ENCODE measurements around the gene FOXD4L6. TPM values are rescaled to one million over a fixed set of nuclear protein-coding genes. Genes with fewer than 3 reads are reported as not detected.
"Not testable (repeated sequence)": the region's sequence is repeated elsewhere in the genome, so short reads cannot be mapped to it uniquely, and the experiment has no call there.

FOXD4L6 gene
- total RNA-seq, 2 donors from 2014 or later: 0.09 TPM; not detected in 1

DNA sequence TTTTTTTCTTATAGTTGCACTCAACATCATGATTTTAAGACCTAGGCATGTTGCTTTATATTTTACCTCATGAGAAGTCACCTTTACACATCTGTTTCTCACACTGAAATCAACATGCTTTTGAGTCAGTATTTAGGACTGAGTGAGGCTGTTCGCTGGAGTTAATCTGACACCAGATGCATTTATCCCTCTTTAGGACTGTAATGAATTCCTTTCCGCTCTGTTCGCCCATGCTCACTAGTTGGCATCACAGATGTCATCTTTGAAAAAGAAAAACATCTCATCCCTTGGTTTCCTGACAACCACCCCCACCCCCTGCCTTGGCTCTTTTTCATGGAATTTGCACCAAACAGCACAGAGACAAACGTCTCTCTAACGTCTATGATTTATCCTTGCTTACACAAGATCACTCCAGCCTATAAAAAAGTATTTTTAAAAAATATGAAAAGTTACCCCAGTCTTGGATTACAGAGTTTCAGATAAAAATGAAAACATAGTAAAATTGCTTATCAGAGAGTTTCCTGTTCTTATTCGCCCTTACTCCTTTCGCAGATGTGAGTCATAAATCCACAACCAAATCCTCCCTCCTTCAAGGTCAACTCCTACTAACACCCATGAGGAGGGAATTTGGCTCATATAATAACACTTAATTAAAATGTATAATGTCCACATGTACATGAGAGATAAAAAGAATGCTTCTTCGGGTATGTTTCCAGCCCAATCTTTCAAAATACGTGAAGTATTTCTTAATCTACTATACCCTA, 34.3 kb downstream of the FOXD4L6 start:
- H3K27me3 ChIP-seq (replicated peaks; ENCODE audit: insufficient read depth); H3K4me3 ChIP-seq; DNase-seq (ENCODE audit: low spot score); H3K27ac ChIP-seq; H3K4me1 ChIP-seq (replicated peaks); intact Hi-C loops (cut with DNase I); H3K36me3 ChIP-seq; H3K9me3 ChIP-seq: not testable (repeated sequence)
- 68% methylated on average over 3 of the region's 9 CpGs for WGBS

DNA sequence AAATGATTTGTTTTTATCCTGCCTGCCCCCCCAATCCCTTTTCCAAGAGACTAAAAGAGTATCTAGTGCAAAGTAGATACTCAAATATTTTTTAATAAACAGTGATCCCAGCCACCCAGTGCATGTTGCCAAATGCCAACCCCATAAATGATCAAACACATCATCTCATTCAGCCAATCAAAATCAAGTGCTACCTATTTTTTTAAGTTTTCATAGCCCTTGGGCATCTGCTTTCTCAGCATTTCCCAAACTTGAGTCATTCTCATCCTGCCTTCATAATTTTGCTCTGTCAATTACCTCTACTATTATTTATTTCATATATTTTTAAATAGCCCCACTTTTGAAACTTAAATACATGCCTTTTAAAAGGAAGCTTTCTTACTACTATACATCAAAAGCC, 37.6 kb downstream of the FOXD4L6 start:
- not testable (repeated sequence) for H3K4me1 ChIP-seq (replicated peaks); DNase-seq (ENCODE audit: low spot score)

DNA sequence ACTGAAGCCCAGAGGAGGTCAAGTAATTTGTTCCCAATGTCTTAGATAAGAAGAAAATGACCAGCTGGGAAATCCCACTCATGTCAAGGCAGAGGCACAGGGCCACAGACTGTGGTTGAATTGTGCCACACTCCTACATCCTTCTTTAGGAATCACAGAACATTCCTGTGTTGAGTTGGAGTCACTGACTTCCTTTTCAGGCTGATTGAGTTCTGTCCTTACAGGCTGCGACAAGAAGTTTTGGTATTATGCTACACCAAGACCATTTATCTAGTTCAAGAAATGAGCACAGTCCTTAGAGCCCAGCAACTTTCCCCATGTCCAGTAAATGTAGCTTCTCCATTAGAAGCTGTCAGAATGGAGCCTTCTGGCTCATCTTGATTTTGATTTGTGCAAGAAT, 38.1 kb downstream of the FOXD4L6 start:
- H3K36me3 ChIP-seq; intact Hi-C loops (cut with DNase I); H3K4me1 ChIP-seq (replicated peaks); H3K4me3 ChIP-seq; H3K27ac ChIP-seq; H3K9me3 ChIP-seq; H3K27me3 ChIP-seq (replicated peaks; ENCODE audit: insufficient read depth); DNase-seq (ENCODE audit: low spot score): not testable (repeated sequence)
- 67% methylated on average over 1 of the region's 1 CpG for WGBS

More for the DNA sequence above, 37.6 kb downstream of the FOXD4L6 start:
- H3K27ac ChIP-seq; H3K27me3 ChIP-seq (replicated peaks; ENCODE audit: insufficient read depth); H3K9me3 ChIP-seq; H3K36me3 ChIP-seq; intact Hi-C loops (cut with DNase I); H3K4me3 ChIP-seq: not testable (repeated sequence)

DNA sequence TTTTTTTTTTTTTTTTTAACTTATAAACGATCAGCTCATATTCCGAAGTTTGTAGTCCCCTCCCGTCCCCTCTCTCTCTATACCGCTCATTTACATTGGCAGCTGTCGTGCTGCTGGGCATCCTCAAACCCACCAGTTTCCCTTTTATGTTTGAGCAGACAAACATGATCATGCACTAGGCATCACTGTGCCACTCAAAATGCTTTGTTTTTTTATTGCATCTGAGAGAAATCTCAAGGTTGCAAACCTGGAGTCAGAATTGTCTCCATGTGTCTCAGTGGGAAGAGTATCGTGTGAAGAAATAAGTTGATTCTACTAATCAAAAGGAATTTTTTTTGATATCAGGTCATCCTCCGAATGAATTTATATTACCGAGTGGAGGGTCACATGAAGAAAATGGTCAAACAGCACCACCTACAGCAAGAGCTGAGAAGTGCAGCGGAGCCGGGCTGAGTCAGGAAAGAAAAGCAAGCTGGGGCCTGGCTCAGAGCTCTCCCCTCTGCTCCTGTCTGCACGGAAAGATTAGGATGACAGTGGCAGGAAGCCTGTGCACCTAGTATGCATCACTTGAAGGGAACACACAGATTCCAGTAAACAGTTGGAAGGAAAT, 39.9 kb downstream of the FOXD4L6 start:
- H3K27me3 ChIP-seq (replicated peaks; ENCODE audit: insufficient read depth); H3K27ac ChIP-seq; H3K36me3 ChIP-seq; DNase-seq (ENCODE audit: low spot score); H3K9me3 ChIP-seq; H3K4me3 ChIP-seq; intact Hi-C loops (cut with DNase I); H3K4me1 ChIP-seq (replicated peaks): not testable (repeated sequence)
- TF ChIP-seq, protein P1, sequence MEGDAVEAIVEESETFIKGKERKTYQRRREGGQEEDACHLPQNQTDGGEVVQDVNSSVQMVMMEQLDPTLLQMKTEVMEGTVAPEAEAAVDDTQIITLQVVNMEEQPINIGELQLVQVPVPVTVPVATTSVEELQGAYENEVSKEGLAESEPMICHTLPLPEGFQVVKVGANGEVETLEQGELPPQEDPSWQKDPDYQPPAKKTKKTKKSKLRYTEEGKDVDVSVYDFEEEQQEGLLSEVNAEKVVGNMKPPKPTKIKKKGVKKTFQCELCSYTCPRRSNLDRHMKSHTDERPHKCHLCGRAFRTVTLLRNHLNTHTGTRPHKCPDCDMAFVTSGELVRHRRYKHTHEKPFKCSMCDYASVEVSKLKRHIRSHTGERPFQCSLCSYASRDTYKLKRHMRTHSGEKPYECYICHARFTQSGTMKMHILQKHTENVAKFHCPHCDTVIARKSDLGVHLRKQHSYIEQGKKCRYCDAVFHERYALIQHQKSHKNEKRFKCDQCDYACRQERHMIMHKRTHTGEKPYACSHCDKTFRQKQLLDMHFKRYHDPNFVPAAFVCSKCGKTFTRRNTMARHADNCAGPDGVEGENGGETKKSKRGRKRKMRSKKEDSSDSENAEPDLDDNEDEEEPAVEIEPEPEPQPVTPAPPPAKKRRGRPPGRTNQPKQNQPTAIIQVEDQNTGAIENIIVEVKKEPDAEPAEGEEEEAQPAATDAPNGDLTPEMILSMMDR (IDR thresholded peaks at IDR 0.05): peak in 1 of 4 experiments; percentile 23
- WGBS: 12% methylated on average over 7 of the region's 11 CpGs

DNA sequence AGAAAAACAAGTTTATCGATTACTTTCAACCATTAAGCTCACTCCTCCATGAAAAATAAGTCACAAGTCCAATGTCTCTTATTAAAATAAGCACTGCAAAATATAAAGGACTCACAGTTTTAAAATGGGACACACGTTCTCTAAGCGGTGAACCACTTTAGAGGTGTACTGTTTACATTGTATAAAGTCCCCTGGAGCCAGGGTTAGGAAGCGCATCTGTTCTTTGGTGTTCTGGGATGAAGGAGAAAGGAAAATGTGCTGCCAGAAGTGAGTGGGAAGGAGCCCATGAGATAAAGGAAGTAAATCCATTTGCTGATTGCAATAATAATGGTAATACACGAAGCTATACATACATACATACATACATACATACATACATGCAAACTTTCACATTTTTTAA, 40.6 kb downstream of the FOXD4L6 start:
- H3K4me1 ChIP-seq (replicated peaks); intact Hi-C loops (cut with DNase I); DNase-seq (ENCODE audit: low spot score); H3K27ac ChIP-seq; H3K9me3 ChIP-seq; H3K4me3 ChIP-seq; H3K27me3 ChIP-seq (replicated peaks; ENCODE audit: insufficient read depth); H3K36me3 ChIP-seq: not testable (repeated sequence)
- 52% methylated on average over 5 of the region's 5 CpGs for WGBS

DNA sequence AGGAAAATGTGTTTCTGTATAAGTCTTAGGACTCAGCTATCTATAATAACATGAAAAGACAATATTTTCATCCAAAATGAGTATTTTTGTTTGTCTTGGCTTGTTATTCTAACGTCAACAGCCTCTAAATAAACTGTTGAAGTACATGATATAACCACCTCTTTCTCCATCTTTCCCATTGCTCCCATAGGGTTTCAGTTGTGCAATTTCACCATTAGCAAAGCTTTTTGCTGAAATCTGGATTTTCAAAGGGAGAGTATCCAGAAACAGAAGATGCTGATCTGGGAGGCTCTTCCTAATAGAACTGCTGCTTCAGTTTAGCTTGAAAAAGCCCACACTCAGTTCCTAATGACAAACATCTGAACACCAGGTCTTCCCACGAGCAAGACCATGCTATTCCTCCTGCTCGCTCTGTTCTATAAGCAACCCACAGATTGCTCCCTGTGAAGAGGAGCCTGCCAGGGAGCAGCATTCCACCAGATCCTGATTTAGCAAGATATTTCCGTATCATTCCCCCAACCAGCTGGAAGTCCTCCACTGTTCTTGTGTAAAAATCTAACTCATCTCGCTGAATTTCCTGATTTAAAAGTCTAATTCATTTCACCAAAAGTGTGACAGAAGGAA, 41.2 kb downstream of the FOXD4L6 start:
- 45% methylated on average over 5 of the region's 5 CpGs for WGBS
- DNase-seq (ENCODE audit: low spot score); H3K36me3 ChIP-seq: not testable (repeated sequence)

DNA sequence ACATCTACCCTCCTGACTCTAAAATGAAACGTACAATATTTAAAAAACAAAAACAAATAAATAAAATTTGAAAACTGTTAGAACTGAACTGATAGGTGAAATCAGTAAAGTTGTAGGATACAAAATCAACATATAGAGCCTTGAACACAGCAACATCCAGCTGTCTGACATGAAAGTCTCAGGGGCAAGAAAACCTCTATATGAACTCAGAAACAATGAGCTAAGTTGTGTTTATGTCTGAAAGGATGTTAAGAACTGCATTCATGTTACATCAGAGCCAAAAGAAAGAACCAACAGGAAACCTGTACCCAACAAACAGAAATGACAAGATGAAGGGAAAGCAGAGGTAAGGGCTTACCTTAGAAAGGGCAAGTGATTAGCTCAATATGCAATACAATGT, 41.8 kb downstream of the FOXD4L6 start:
- H3K4me1 ChIP-seq (replicated peaks); H3K4me3 ChIP-seq; H3K27me3 ChIP-seq (replicated peaks; ENCODE audit: insufficient read depth); H3K9me3 ChIP-seq; H3K36me3 ChIP-seq; DNase-seq (ENCODE audit: low spot score); H3K27ac ChIP-seq; intact Hi-C loops (cut with DNase I): not testable (repeated sequence)
- WGBS: 75% methylated on average over 1 of the region's 1 CpG

More for the DNA sequence above, 41.2 kb downstream of the FOXD4L6 start:
- H3K27me3 ChIP-seq (replicated peaks; ENCODE audit: insufficient read depth); intact Hi-C loops (cut with DNase I); H3K27ac ChIP-seq; H3K4me3 ChIP-seq; H3K9me3 ChIP-seq; H3K4me1 ChIP-seq (replicated peaks): not testable (repeated sequence)

DNA sequence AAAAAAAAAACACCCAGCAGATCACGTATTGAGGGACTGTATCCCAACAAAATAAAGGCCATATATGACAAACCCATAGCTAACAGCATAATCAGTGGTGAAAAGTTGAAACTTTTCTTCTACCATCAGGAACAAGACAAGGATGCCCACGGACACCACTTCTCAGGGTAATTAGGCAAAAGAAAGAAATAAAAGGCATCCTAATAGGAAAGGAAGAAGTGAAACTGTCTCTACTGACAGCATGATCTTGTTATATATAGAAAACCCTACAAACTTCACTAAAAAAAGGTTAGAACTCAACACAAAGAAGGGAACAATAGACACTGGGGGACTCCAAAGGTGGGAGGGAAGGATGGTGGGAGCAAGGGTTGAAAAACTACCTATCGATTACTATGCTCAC, 42.3 kb downstream of the FOXD4L6 start:
- WGBS: 78% methylated on average over 3 of the region's 3 CpGs
- H3K27ac ChIP-seq; H3K4me1 ChIP-seq (replicated peaks); H3K4me3 ChIP-seq; H3K9me3 ChIP-seq; DNase-seq (ENCODE audit: low spot score); H3K36me3 ChIP-seq; intact Hi-C loops (cut with DNase I); H3K27me3 ChIP-seq (replicated peaks; ENCODE audit: insufficient read depth): not testable (repeated sequence)

DNA sequence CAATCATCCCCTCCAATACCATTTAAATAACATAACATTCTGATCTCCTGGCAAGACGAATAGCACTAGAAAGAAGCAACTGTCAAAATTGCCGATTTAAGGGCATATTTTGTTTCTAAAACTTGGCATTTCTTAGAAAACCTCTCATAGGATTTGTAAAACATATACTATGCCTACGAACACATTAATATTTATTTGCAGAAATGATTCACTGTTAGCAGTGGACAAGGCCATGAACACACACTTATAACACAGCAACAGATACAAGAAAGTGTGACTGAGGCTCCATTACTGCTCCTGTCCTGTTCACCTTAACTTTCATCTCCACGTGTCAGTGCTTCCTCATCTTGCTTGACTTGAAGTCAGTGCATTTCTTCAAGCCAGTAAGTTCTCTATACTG, 46.1 kb downstream of the FOXD4L6 start:
- H3K27ac ChIP-seq; H3K4me3 ChIP-seq; H3K9me3 ChIP-seq; H3K36me3 ChIP-seq; H3K4me1 ChIP-seq (replicated peaks); intact Hi-C loops (cut with DNase I); DNase-seq (ENCODE audit: low spot score); H3K27me3 ChIP-seq (replicated peaks; ENCODE audit: insufficient read depth): not testable (repeated sequence)
- WGBS: 55% methylated on average over 4 of the region's 4 CpGs

DNA sequence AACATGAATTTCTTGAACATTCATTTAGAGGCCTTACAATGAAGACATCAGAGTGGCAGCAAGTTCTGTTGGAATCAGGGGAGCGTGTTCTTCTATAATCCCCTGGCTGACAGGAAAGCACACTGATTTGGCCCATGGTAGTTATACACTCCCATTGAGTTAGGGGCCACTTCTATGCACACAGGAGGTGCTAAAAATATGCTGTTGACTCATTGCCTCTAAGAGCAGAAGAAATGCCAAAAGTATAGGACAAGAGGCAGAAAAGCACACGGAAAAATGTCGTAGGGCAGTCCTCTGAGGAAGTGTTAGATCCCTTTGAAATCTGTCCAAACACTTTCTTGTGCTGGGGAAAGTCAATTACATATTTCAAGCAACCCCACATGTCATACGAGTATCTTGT, 49.0 kb downstream of the FOXD4L6 start:
- intact Hi-C loops (cut with DNase I): not testable (repeated sequence)

DNA sequence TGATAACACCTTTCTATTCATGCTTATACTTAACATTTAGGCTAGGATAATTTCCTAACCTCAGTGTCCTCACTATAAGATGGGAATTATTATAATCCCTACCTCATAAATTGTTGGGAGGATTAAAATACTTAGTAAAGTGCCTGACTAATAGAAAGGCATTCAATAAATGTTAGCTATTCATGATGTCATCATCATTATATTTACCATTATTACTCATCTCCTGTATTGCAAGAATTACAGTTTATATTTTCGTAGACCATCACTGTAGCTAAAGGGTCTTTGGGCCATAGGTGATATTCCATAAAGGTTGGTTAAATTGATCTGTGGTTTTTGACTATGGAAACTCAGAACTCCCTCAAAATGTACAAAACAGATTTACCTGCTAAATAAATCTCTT, 50.9 kb downstream of the FOXD4L6 start:
- H3K27me3 ChIP-seq (replicated peaks; ENCODE audit: insufficient read depth); DNase-seq (ENCODE audit: low spot score); H3K27ac ChIP-seq; intact Hi-C loops (cut with DNase I); H3K36me3 ChIP-seq; H3K4me1 ChIP-seq (replicated peaks); H3K9me3 ChIP-seq; H3K4me3 ChIP-seq: not testable (repeated sequence)
- WGBS: 91% methylated on average over 1 of the region's 1 CpG

More for the DNA sequence above, 49.0 kb downstream of the FOXD4L6 start:
- not testable (repeated sequence) for DNase-seq (ENCODE audit: low spot score); H3K9me3 ChIP-seq; H3K4me3 ChIP-seq; H3K27ac ChIP-seq; H3K36me3 ChIP-seq; H3K4me1 ChIP-seq (replicated peaks); H3K27me3 ChIP-seq (replicated peaks; ENCODE audit: insufficient read depth)
- 63% methylated on average over 4 of the region's 4 CpGs for WGBS

All from prostate gland (tissue), 2 donors.